ENCODE results near the gene GUCA1C. TPM values are rescaled to one million over a fixed set of nuclear protein-coding genes. Genes with fewer than 3 reads are reported as not detected.

Gene GUCA1C
- total RNA-seq, 2 donors from 2014 or later = not detected

- H3K27ac ChIP-seq = no peak overlapping the region
- no peaks in the 10 kb centered on the region for H3K27me3 ChIP-seq (replicated peaks; ENCODE audit: insufficient read depth)
- no peaks in the 10 kb centered on the region for H3K36me3 ChIP-seq
- DNase-seq (ENCODE audit: low spot score) = no peak
- intact Hi-C loops (cut with DNase I) = no loop called here
- H3K9me3 ChIP-seq = no peaks in the 10 kb centered on the region
- H3K4me3 ChIP-seq = no peak overlapping the region
- TF ChIP-seq POLR2AphosphoS5 (IDR thresholded peaks at IDR 0.05) = no peak
- TF ChIP-seq POLR2A (IDR thresholded peaks at IDR 0.05) = no peak
- TF ChIP-seq CTCF (IDR thresholded peaks at IDR 0.05) = no peak
- no peaks in the 10 kb centered on the region for H3K4me1 ChIP-seq (replicated peaks)
- WGBS = 50% methylated on average over 4 of the region's 4 CpGs
Observed at GRCh38 chr3:108887121-108887520, 66.6 kb downstream of the GUCA1C start.

GRCh38 chr3:108883373-108883772 is 70.3 kb downstream of the GUCA1C start:
- Histone ChIP-seq H3K36me3 (no peaks in the 10 kb centered on the region), H3K4me3 (no peak overlapping the region), H3K9me3 (no peaks in the 10 kb centered on the region), H3K27me3 (replicated peaks; ENCODE audit: insufficient read depth) (no peaks in the 10 kb centered on the region), H3K27ac (no peak overlapping the region), H3K4me1 (replicated peaks) (no peaks in the 10 kb centered on the region)
- DNase-seq (ENCODE audit: low spot score) = no peak
- TF ChIP-seq CTCF (IDR thresholded peaks at IDR 0.05) (no peak), POLR2A (IDR thresholded peaks at IDR 0.05) (no peak)
- intact Hi-C loops (cut with DNase I) = no loop called here
- WGBS = 85% methylated on average over 1 of the region's 1 CpG

GRCh38 chr3:108882762-108883161 is 70.9 kb downstream of the GUCA1C start:
- intact Hi-C loops (cut with DNase I) = no loop called here
- no peak for TF ChIP-seq POLR2A (IDR thresholded peaks at IDR 0.05)
- no peak for TF ChIP-seq POLR2AphosphoS5 (IDR thresholded peaks at IDR 0.05)
- no peak for TF ChIP-seq CTCF (IDR thresholded peaks at IDR 0.05)

GRCh38 chr3:108879915-108880314 is 73.8 kb downstream of the GUCA1C start:
- no peaks in the 10 kb centered on the region for H3K27me3 ChIP-seq (replicated peaks; ENCODE audit: insufficient read depth)
- H3K9me3 ChIP-seq = no peaks in the 10 kb centered on the region
- no peaks in the 10 kb centered on the region for H3K4me1 ChIP-seq (replicated peaks)
- TF ChIP-seq POLR2AphosphoS5 (IDR thresholded peaks at IDR 0.05) (no peak), CTCF (IDR thresholded peaks at IDR 0.05) (no peak), POLR2A (IDR thresholded peaks at IDR 0.05) (no peak)
- no peak overlapping the region for H3K4me3 ChIP-seq
- intact Hi-C loops (cut with DNase I) = no loop called here
- no peak overlapping the region for H3K27ac ChIP-seq
- H3K36me3 ChIP-seq = no peaks in the 10 kb centered on the region
- DNase-seq (ENCODE audit: low spot score) = no peak
- 87% methylated on average over 8 of the region's 8 CpGs for WGBS

More at GRCh38 chr3:108882762-108883161, 70.9 kb downstream of the GUCA1C start:
- no peaks in the 10 kb centered on the region for H3K36me3 ChIP-seq
- no peak overlapping the region for H3K27ac ChIP-seq
- no peaks in the 10 kb centered on the region for H3K4me1 ChIP-seq (replicated peaks)
- DNase-seq (ENCODE audit: low spot score) = no peak
- no peaks in the 10 kb centered on the region for H3K27me3 ChIP-seq (replicated peaks; ENCODE audit: insufficient read depth)
- no peaks in the 10 kb centered on the region for H3K9me3 ChIP-seq
- H3K4me3 ChIP-seq = no peak overlapping the region

GRCh38 chr3:108877901-108878300 is 75.8 kb downstream of the GUCA1C start:
- H3K27me3 ChIP-seq (replicated peaks; ENCODE audit: insufficient read depth) = no peaks in the 10 kb centered on the region
- no peak overlapping the region for H3K27ac ChIP-seq
- no peaks in the 10 kb centered on the region for H3K9me3 ChIP-seq
- intact Hi-C loops (cut with DNase I) = no loop called here
- no peaks in the 10 kb centered on the region for H3K4me1 ChIP-seq (replicated peaks)
- H3K36me3 ChIP-seq = no peaks in the 10 kb centered on the region
- H3K4me3 ChIP-seq = no peak overlapping the region
- DNase-seq (ENCODE audit: low spot score) = no peak
- 33% methylated on average over 1 of the region's 1 CpG for WGBS
- TF ChIP-seq POLR2A (IDR thresholded peaks at IDR 0.05) = no peak
- TF ChIP-seq CTCF (IDR thresholded peaks at IDR 0.05) = no peak
- no peak for TF ChIP-seq POLR2AphosphoS5 (IDR thresholded peaks at IDR 0.05)

Data from prostate gland (tissue), 2 donors.